Peyer's patch (tissue), 4 donors: ENCODE data around the gene HRAS. TPM values are rescaled to one million over a fixed set of nuclear protein-coding genes. Genes with fewer than 3 reads are reported as not detected.

Experiments
- DNase-seq, 3 donors: peaks; one replicate each; pipeline ENCODE4 v3.0.0-alpha.2; 2017 to 2019
- H3K27ac ChIP-seq, 4 donors: fragments of 200-600 bp; sonication (generic); one replicate each; pipeline ENCODE4 v1.5.1; 2016 to 2019
- H3K27me3 ChIP-seq, 2 donors: fragments of 200-600 bp; sonication (generic); one replicate each; pipeline ENCODE4 v1.5.1; 2019
- H3K36me3 ChIP-seq, 3 donors: fragments of 200-600 bp; sonication (generic); one replicate each; pipeline ENCODE4 v1.5.1; 2016 to 2019
- H3K4me1 ChIP-seq, 4 donors: fragments of 200-600 bp; sonication (generic); one replicate each; pipeline ENCODE4 v1.5.1; 2016 to 2019
- H3K4me3 ChIP-seq, 4 donors: fragments of 200-600 bp; sonication (generic); 1 replicate in 3 of 4; 2 replicates in 1 of 4; pipeline ENCODE4 v1.5.1; 2016 to 2019; ENCODE audit warnings: mild to moderate bottlenecking in 1 of 4
- H3K9me3 ChIP-seq, 4 donors: fragments of 200-600 bp; sonication (generic); one replicate each; pipeline ENCODE4 v1.5.1; 2016 to 2019; ENCODE audit warnings: mild to moderate bottlenecking in 1 of 4
- POLR2A ChIP-seq, 2 donors: fragments of 450-650 bp; IDR thresholded peaks; one replicate each; pipeline ENCODE4 v1.5.1; 2017; ENCODE audit warnings: antibody characterized with exemption in 2 of 2, mild to moderate bottlenecking in 2 of 2, moderate library complexity in 2 of 2
- total RNA-seq, 4 donors: library from RNA; depleted of rRNA; stranded (reverse); fragments of >200 nt; gene quantifications; one replicate each; pipeline ENCODE4 v1.1.0, GENCODE V29; 2016
- TF ChIP-seq, protein P1 (sequence below), 6 experiments: fragments of 450-650 bp in 4 of 6; fragments of 200-600 bp in 2 of 6; sonication (generic) in 1 of 6; IDR thresholded peaks; one replicate each; pipeline ENCODE4 v1.5.1; 2017 to 2019; ENCODE audit warnings: antibody characterized with exemption in 6 of 6, mild to moderate bottlenecking in 3 of 6, moderate library complexity in 1 of 6

Gene HRAS
- total RNA-seq, 4 donors from 2014 or later, result 27.4 to 55.3 (median 35.1) TPM

DNA sequence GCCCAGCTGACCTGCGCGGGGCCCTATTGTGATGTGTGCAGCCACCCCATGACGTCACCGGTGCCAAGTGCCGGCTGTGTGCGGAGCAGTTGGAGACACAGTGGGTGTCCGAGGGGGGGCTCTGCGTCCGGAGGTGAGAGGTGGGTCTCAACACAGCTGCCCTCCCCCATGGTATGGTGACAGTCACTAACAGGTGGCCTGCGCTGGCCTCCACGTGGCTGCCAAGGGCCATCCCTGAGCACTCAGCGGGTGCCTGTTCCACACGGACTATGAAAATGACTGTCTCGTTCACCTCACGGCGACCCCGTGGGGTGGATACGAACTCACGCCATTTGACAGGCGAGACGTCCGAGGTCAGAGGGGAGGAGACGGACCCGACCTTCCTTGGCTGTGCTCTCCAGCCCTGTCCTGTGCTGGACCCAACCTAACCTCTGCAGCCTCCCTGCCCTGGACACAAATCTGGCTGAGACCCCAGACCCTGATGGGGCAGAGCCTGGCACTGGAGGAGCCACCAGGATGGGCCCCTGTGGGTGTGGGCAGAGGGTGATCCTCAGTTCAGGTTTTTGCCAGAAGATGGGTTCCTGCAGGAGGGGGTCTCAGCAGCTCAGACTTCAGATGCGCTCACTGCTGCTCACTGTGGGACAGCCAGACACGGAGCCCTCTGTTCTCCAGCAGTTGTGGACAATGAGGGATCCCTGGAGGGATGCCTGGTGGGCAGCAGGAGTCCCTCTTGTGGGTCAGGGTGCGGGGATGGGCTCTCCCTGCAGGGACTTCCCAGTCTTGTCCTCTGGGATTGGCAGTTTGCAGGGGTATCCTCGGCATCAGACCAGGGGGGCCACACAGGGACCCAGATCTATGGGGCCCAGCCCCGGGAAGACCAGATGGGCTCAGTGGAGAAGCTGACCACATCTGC is 6.3 kb downstream of the HRAS start:
- peaks cover 0 to 26% (median 0%) of the 10 kb centered on the region in 3 donors for H3K36me3 ChIP-seq

DNA sequence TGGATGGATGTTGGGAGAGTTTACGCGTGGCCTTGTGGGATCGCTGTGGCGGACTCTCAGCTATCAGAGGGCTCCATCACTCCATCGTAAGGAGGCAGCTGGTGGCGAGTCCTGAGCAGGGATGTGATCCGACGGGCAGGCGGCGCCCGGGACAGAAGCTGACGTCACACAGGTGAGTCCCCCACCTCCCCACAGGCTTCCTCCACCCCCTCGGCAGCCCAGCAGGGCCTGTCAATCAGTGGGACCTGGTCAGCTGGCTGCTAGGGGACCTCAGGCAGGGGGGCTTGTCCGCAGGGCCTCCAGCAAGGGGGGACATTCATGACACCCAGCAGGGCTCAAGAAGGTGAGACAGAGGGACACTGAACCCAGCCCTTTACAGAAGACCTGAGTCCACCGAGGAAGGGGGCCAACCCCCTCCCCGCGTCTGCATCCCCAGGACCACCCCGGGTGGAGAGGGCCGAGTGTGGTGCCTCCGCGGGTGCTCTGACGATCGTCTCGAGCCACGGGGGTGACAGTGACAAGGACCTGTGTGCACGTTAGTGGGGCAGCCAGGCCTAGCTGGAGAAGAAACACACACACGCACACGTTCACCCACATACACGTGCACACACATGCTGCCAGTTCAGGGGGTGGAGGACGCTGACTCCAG is 7.1 kb downstream of the HRAS start:
- TF ChIP-seq, protein P1, sequence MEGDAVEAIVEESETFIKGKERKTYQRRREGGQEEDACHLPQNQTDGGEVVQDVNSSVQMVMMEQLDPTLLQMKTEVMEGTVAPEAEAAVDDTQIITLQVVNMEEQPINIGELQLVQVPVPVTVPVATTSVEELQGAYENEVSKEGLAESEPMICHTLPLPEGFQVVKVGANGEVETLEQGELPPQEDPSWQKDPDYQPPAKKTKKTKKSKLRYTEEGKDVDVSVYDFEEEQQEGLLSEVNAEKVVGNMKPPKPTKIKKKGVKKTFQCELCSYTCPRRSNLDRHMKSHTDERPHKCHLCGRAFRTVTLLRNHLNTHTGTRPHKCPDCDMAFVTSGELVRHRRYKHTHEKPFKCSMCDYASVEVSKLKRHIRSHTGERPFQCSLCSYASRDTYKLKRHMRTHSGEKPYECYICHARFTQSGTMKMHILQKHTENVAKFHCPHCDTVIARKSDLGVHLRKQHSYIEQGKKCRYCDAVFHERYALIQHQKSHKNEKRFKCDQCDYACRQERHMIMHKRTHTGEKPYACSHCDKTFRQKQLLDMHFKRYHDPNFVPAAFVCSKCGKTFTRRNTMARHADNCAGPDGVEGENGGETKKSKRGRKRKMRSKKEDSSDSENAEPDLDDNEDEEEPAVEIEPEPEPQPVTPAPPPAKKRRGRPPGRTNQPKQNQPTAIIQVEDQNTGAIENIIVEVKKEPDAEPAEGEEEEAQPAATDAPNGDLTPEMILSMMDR (IDR thresholded peaks at IDR 0.05), result no peak
- TF ChIP-seq POLR2A (IDR thresholded peaks at IDR 0.05), result no peak
- H3K4me3 ChIP-seq, result no peak overlapping the region
- peaks cover 0 to under 1% (median 0%) of the 10 kb centered on the region in 4 donors for H3K4me1 ChIP-seq
- DNase-seq, result no peak
- H3K27ac ChIP-seq, result no peak overlapping the region
- H3K36me3 ChIP-seq, result peaks cover 0 to 23% (median 0%) of the 10 kb centered on the region in 3 donors
- H3K9me3 ChIP-seq, result no peaks in the 10 kb centered on the region
- no peaks in the 10 kb centered on the region for H3K27me3 ChIP-seq

More for the DNA sequence above, 6.3 kb downstream of the HRAS start:
- Histone ChIP-seq H3K4me1 (peaks cover 0 to 8% (median 2%) of the 10 kb centered on the region in 4 donors), H3K9me3 (no peaks in the 10 kb centered on the region), H3K27ac (no peak overlapping the region), H3K4me3 (no peak overlapping the region), H3K27me3 (no peaks in the 10 kb centered on the region)
- TF ChIP-seq, protein P1 (IDR thresholded peaks at IDR 0.05), result no peak
- TF ChIP-seq POLR2A (IDR thresholded peaks at IDR 0.05), result no peak
- peak in 1 of 3 donors; percentile 37 for DNase-seq

- H3K4me1 ChIP-seq, result no peaks in the 10 kb centered on the region
- H3K9me3 ChIP-seq, result no peaks in the 10 kb centered on the region
- H3K27me3 ChIP-seq, result no peaks in the 10 kb centered on the region
- H3K4me3 ChIP-seq, result no peak overlapping the region
- peaks cover 0 to 2% (median 0%) of the 10 kb centered on the region in 3 donors for H3K36me3 ChIP-seq
- H3K27ac ChIP-seq, result no peak overlapping the region
- DNase-seq, result no peak
- TF ChIP-seq POLR2A (IDR thresholded peaks at IDR 0.05), result no peak
- TF ChIP-seq, protein P1 (IDR thresholded peaks at IDR 0.05), result no peak
Observed at GRCh38 chr11:526192-526591, 9.2 kb downstream of the HRAS start.

DNA sequence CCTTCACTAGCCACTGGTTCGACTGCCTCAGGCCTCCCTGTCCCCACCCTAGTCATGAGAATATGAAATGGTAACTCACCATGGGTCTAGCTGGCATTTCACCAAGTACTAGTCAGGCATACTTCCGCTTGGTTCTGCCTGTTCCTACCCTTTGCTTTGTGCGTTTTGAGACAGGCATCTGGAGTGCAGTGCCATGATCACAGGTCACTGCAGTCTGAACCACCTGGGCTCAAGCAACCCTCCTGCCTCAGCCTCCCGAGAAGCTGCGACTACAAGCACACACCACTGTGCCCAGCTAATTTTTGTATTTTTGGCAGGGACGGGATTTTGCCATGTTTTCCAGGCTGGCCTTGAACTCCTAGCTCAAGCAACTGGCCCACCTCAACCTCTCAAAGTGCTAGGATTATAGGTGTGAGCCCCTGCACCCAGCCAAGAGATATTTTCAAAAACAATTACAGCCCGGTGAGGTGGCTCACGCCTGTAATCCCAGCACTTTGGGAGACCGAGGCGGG is 14.1 kb downstream of the HRAS start:
- no peak overlapping the region for H3K4me3 ChIP-seq
- no peaks in the 10 kb centered on the region for H3K36me3 ChIP-seq
- H3K4me1 ChIP-seq, result peaks cover 0 to 8% (median 3%) of the 10 kb centered on the region in 4 donors
- no peak for DNase-seq
- TF ChIP-seq, protein P1 (IDR thresholded peaks at IDR 0.05), result no peak
- H3K9me3 ChIP-seq, result peaks cover 0 to 10% (median 0%) of the 10 kb centered on the region in 4 donors
- no peaks in the 10 kb centered on the region for H3K27me3 ChIP-seq
- H3K27ac ChIP-seq, result no peak overlapping the region

- TF ChIP-seq POLR2A (IDR thresholded peaks at IDR 0.05), result no peak
- TF ChIP-seq, protein P1 (IDR thresholded peaks at IDR 0.05), result no peak
- Histone ChIP-seq H3K4me1 (peaks cover 0 to 8% (median 3%) of the 10 kb centered on the region in 4 donors), H3K27me3 (no peaks in the 10 kb centered on the region), H3K9me3 (peaks cover 0 to 10% (median 0%) of the 10 kb centered on the region in 4 donors), H3K36me3 (no peaks in the 10 kb centered on the region), H3K27ac (no peak overlapping the region), H3K4me3 (no peak overlapping the region)
- peak in 1 of 3 donors; percentile 41 for DNase-seq
Observed at GRCh38 chr11:520428-521176, 14.8 kb downstream of the HRAS start.
